Panc1 (cell line): Measurements from ENCODE around the gene BNIP5.

Source experiments
- CTCF ChIP-seq: fragments of 450-650 bp; IDR thresholded peaks from 2 replicates; pipeline ENCODE4 v1.5.1; 2017; ENCODE audit warnings: mild to moderate bottlenecking
- POLR2AphosphoS5 ChIP-seq: IDR thresholded peaks from 2 replicates; pipeline ENCODE4 v1.6.1; 2012; ENCODE audit warnings: mild to moderate bottlenecking, low read depth, low read length, moderate library complexity
- SIN3A ChIP-seq: IDR thresholded peaks from 2 replicates; pipeline ENCODE4 v1.6.1; 2012; ENCODE audit warnings: low read depth, mild to moderate bottlenecking, low read length, moderate library complexity, borderline replicate concordance; ENCODE audit not compliant: insufficient read depth
- TCF7L2 ChIP-seq: IDR thresholded peaks from 2 replicates; pipeline ENCODE4 v1.6.1; 2011; ENCODE audit warnings: mild to moderate bottlenecking, low read depth, low read length, inconsistent platforms

- TF ChIP-seq TCF7L2 (no peak), CTCF (no peak), POLR2AphosphoS5 (no peak), SIN3A (no peak)
Observed at GRCh38 chr6:36277946-36278470, 58.7 kb downstream of the BNIP5 start.
